HK-2 (cell line): ENCODE data around the gene LYZL4.

Experiments
- DNase-seq: peaks from one replicate; pipeline ENCODE4 v3.0.0-alpha.2; 2018; ENCODE audit not compliant: unreplicated experiment

The LYZL4 gene

DNA sequence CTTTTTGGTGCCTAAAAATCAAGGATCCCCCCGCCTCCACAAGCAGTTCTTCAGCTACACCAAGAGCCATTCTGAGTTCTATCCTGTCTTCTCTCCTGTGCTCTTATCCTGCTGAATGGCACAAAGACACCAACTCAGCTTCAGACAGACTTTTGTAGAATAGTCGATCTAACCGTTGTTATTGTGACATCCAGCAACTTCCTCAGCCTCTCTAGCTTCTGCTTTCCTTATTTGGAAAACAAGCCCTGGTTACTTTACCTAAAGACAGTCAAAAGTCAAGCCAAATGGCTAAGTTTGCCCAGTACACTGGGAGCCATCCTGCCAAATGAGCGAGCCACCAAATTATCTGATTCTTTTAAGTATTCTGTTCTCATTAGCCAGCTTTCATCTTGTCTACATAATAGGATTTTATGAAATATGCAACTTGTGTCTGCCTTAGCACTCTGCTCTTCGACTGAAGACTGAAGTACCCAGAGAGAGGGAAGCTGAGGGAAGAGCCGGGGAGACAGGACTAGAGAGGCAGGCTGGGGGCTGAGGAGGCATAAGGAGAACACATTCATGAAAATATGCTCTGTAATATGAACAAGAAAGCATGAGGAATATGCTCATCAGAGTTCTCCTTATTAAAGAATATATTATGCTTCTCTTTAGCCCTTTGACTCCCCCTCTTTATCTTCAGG lies 35.1 kb downstream of the LYZL4 start:
- no peak for DNase-seq

DNA sequence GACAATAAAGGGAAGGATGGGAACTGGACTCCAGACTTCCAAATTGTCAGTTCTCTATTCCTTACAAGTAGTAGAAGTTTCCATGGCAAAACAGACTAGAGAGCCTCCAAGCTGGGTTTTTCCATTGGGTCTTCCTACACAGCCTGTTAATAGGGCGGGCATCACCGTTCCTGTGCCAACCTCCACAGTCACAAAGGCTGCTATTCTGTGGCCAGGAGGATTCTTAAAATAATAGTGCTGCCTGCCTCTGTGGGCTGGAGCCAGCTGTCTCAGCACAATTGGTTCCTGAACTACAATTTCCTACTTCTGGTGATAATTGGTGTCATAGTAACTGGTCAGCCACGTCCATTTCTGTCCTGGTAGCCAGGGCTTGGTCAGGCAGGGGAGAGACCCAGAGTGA lies 38.6 kb downstream of the LYZL4 start:
- DNase-seq = no peak

GRCh38 chr3:42369832-42370231 lies 40.6 kb downstream of the LYZL4 start:
- no peak for DNase-seq

- DNase-seq = no peak
Observed at GRCh38 chr3:42369304-42369703, 41.1 kb downstream of the LYZL4 start.

DNA sequence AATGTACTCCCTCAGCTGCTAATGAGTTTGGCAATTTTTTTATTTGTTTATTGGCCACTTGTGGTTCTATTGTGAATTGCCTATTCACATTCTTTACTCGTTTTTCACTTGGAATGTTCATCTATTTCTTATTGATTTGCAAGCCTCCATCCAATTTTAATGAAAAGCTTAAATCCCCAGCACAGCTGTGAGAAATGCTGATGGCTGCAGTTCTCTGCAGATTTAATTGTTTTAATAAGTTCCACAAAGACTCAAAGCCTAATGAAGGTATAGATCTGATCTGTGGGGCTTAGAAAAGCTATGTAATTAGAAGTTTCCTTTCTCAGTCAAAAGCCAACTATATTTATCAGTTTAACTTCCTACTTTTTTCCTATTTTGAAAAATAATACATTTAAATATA lies 41.5 kb downstream of the LYZL4 start:
- DNase-seq = no peak

DNA sequence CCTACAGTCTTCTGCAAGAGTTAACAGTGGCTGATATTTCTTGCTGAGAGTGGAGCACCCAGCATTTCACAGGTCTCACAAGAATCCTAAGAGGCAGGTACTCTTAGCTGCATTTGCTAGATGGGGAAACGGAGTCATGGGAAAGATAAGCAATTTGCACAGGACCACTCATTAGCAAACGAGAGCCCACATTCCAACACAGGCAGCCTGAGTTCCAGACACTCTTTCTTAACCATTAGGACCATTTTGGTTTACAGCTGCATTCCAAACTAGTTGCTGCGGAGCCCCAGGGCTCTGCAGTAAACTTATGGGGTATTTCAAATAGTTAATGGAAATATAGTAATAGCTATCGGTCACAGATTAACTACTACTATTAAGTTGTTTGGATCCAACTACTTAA lies 42.5 kb downstream of the LYZL4 start:
- DNase-seq = no peak

GRCh38 chr3:42366550-42366949 lies 43.9 kb downstream of the LYZL4 start:
- DNase-seq = no peak

DNA sequence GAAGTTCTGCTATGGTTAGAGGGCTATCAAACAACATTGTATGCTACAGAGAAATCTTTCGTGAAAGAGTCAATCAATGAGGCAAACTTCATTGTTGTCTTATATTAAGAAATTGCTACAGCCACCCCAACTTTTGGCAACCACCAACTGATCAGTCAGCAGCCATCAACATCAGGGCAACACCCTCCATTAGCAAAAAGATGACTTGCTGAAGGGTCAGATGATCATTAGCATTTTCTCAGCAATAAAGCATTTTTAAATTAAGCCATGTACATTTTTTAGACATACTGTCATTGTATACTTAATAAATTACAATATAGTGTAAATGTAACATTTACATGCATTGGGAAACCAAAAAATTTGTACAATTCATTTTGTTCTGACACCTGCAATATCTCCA lies 53.1 kb downstream of the LYZL4 start:
- no peak for DNase-seq

DNA sequence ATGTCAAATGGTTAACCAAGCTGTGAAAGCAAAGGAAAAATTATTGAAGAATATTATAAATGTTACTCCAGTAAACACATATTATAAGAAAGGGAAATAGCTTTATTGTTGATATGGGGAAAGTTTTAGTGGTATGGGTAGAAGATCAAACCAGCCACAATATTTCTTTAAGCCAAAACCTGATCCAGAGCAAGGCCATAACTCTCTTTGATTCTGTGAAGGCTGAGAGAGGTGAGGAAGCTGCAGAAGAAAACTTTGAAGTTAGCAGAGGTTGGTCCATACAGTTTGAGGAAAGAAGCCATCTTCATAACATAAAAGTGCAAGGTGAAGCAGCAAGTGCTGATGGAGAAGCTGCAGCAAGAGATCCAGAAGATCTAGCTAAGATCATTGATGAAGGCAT lies 54.8 kb downstream of the LYZL4 start:
- DNase-seq = no peak

DNA sequence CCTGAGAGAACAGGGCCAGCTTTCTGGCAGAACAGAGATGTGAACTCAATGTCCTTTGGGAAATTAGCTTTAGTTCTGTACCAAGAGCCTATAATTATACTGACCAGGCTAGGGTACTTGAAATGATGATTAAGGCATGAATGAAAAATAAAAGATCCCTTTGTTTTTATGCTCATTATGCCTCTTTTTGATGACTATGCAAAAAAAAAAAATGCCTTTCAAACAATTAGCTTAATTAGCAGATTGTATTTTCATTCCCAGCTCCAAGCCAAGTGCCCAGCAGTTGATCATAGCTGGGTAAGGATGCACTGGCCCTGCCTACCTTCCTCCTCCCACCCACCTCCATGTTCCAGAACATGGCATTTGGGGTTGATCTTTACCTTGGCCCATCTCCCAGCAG lies 56.8 kb downstream of the LYZL4 start:
- DNase-seq = no peak

- DNase-seq = no peak
Observed at GRCh38 chr3:42351207-42351606, 59.2 kb downstream of the LYZL4 start.

DNA sequence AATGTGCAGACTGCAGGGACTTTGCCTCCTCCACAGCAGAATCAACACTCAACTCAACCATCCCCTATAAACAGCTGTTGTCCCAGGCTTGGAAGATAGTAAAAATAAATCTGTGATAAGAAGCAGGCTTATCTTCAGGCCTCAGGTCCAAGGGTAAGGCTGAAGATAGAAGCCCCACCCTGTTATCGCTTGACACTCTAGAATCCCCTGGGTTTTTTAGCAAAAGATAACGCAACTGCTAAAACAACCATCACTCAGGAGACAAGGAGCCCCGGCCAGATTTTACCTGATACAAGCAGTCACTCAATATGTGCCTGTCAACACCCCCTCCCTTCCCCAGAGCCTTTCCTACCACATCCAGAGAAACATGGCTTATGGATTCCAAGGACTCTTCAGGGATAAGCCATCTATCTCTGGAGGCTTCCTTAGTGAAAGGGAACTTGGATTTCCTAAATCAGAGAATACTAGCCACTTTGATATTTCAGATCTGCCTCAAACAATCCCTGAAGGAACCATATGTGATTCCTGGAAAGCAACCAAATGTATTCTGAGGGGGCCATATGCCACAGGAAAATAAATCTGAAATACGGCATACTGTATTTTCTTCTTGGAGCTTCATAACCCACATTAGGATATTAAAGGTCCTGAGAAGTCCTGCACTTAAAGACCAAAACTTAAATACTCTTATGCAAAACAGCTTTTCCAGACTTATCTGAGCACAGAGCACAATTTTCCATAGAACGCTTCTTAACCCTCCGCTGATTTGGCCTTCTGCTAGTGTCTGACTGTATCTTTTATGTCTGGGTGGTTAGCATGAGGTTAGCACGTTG lies 60.4 kb downstream of the LYZL4 start:
- DNase-seq = no peak

GRCh38 chr3:42347928-42348327 lies 62.5 kb downstream of the LYZL4 start:
- DNase-seq = no peak
